Transverse colon (tissue), 4 donors: ENCODE results near the gene SENP7. TPM values are rescaled to one million over a fixed set of nuclear protein-coding genes. Genes with fewer than 3 reads are reported as not detected.
A peak's percentile ranks its signal among the peaks of the same experiment; 100 is the strongest.
"Not testable (repeated sequence)": the region's sequence is repeated elsewhere in the genome, so short reads cannot be mapped to it uniquely, and the experiment has no call there.

Source experiments
- DNase-seq: peaks from one replicate; pipeline ENCODE4 v3.0.0-alpha.2; 2019
- H3K27ac ChIP-seq, 4 donors: fragments of 200-600 bp; sonication (generic); 2 replicates each; pipeline ENCODE4 v1.5.1; 2016 to 2018; ENCODE audit warnings: inconsistent platforms in 4 of 4
- H3K27me3 ChIP-seq: fragments of 200-600 bp; sonication (generic); 2 replicates; pipeline ENCODE4 v1.5.1; 2017; ENCODE audit warnings: inconsistent platforms
- H3K36me3 ChIP-seq, 4 donors: fragments of 200-600 bp; sonication (generic); 2 replicates each; pipeline ENCODE4 v1.5.1; 2017 to 2019; ENCODE audit warnings: inconsistent platforms in 4 of 4
- H3K4me1 ChIP-seq, 4 donors: fragments of 200-600 bp; sonication (generic); 2 replicates each; pipeline ENCODE4 v1.5.1; 2017 to 2020; ENCODE audit warnings: inconsistent platforms in 4 of 4
- H3K4me3 ChIP-seq, 4 donors: fragments of 200-600 bp; sonication (generic); 1 replicate in 1 of 4; 2 replicates in 3 of 4; pipeline versions ENCODE4 v1.5.1 to v1.6.1; 2017 to 2019; ENCODE audit warnings: inconsistent platforms in 4 of 4
- H3K9me3 ChIP-seq, 2 donors: fragments of 200-600 bp; sonication (generic); 2 replicates each; pipeline ENCODE4 v1.5.1; 2017 to 2019; ENCODE audit warnings: inconsistent platforms in 2 of 2
- CTCF ChIP-seq, 5 experiments: fragments of 200-600 bp in 3 of 5; fragments of 450-650 bp in 2 of 5; sonication (generic) in 3 of 5; IDR thresholded peaks; 1 replicate in 2 of 5; 2 replicates in 3 of 5; pipeline ENCODE4 v1.5.1; 2016 to 2017; ENCODE audit warnings: antibody characterized with exemption in 5 of 5, inconsistent platforms in 3 of 5, mild to moderate bottlenecking in 2 of 5, moderate library complexity in 1 of 5
- EP300 ChIP-seq: sonication (generic); formaldehyde crosslinking; IDR thresholded peaks from one replicate; pipeline ENCODE4 v1.6.1; 2017; ENCODE audit warnings: antibody characterized with exemption, low read depth
- POLR2A ChIP-seq: fragments of 450-650 bp; IDR thresholded peaks from one replicate; pipeline ENCODE4 v1.6.1; 2016; ENCODE audit warnings: antibody characterized with exemption, mild to moderate bottlenecking, moderate library complexity
- POLR2AphosphoS5 ChIP-seq, 3 donors: sonication (generic); formaldehyde crosslinking; IDR thresholded peaks; one replicate each; pipeline ENCODE4 v1.6.1; 2016; ENCODE audit warnings: antibody characterized with exemption in 3 of 3
- WGBS, 2 donors: methylation state at CpG; one replicate each; pipeline ENCODE4 v1.1.5; 2018; ENCODE audit warnings: low coverage in 1 of 2; 5-methylcytosine and 5-hydroxymethylcytosine counted together
- in situ Hi-C, 4 donors: fragments of 200-750 bp; cut with MboI; loops; one replicate each; pipeline versions ENCODE4 v1.15.0 to v1.15.1; 2017; ENCODE audit warnings: low sequenced_read_pairs in 3 of 4, low pct_ligation_motif_present in 1 of 4, low pct_unique_long_range_greater_than_20kb in 1 of 4
- intact Hi-C: fragments of 100-400 bp; cut with DNase I; formaldehyde crosslinking; loops from one replicate; pipeline ENCODE4 v1.15.1; 2023; ENCODE audit warnings: low total_unique reads
- total RNA-seq, 4 donors: library from RNA; depleted of rRNA; stranded (reverse); fragments of >200 nt; gene quantifications; one replicate each; pipeline ENCODE4 v1.1.0, GENCODE V29; 2016

The SENP7 gene
- total RNA-seq, 4 donors from 2014 or later = 11.9 to 26.2 (median 20.3) TPM

- intact Hi-C loops = no loop called here
- Histone ChIP-seq H3K36me3 (no peaks in the 10 kb centered on the region), H3K27me3 (no peaks in the 10 kb centered on the region), H3K27ac (no peak within 1 kb of the TSS), H3K4me3 (no peak within 1 kb of the TSS), H3K4me1 (no peaks in the 10 kb centered on the region), H3K9me3 (no peaks in the 10 kb centered on the region)
- no peak for DNase-seq
- 86 to 94% methylated on average over 2 of the region's 2 CpGs for WGBS, 2 donors
- in situ Hi-C loops = no loop called here
- no peak for TF ChIP-seq POLR2A
- TF ChIP-seq CTCF (IDR thresholded peaks at IDR 0.05) = no peak
- TF ChIP-seq EP300 = no peak
- TF ChIP-seq POLR2AphosphoS5 (IDR thresholded peaks at IDR 0.05) = no peak
These were observed 192.5 kb downstream of the SENP7 start, which contains the start of gene IMPG2 for GRCh38 chr3:101320475-101320874. Gene IMPG2 (minus strand): TSS chr3:101320575. CDS start chr3:101320372, 203 bp downstream.

GRCh38 chr3:101319531-101319930 is 193.5 kb downstream of the SENP7 start:
- WGBS, 2 donors = 65 to 73% methylated on average over 3 to 5 of the region's 5 CpGs
- no peaks in the 10 kb centered on the region for H3K36me3 ChIP-seq
- no peak overlapping the region for H3K27ac ChIP-seq
- intact Hi-C loops (no loop called here), in situ Hi-C loops (no loop called here)
- no peaks in the 10 kb centered on the region for H3K4me1 ChIP-seq
- TF ChIP-seq EP300 = no peak
- no peak for TF ChIP-seq POLR2AphosphoS5 (IDR thresholded peaks at IDR 0.05)
- no peak for TF ChIP-seq POLR2A
- no peak for TF ChIP-seq CTCF (IDR thresholded peaks at IDR 0.05)
- no peak overlapping the region for H3K4me3 ChIP-seq
- DNase-seq = no peak
- no peaks in the 10 kb centered on the region for H3K9me3 ChIP-seq
- no peaks in the 10 kb centered on the region for H3K27me3 ChIP-seq

GRCh38 chr3:101312545-101312944 is 200.5 kb downstream of the SENP7 start:
- WGBS, 2 donors = 56 to 57% methylated on average over 2 of the region's 2 CpGs
- in situ Hi-C loops (no loop called here), intact Hi-C loops (no loop called here)
- H3K4me1 ChIP-seq = peaks cover 0 to 27% (median 19%) of the 10 kb centered on the region in 4 donors
- H3K27me3 ChIP-seq = no peaks in the 10 kb centered on the region
- TF ChIP-seq POLR2AphosphoS5 (IDR thresholded peaks at IDR 0.05) (no peak), POLR2A (no peak), EP300 (no peak), CTCF (IDR thresholded peaks at IDR 0.05) (no peak)
- DNase-seq = no peak
- H3K4me3 ChIP-seq = no peak overlapping the region
- H3K9me3 ChIP-seq = peaks cover 6 to 8% of the 10 kb centered on the region in 2 donors
- no peaks in the 10 kb centered on the region for H3K36me3 ChIP-seq
- H3K27ac ChIP-seq = no peak overlapping the region

GRCh38 chr3:101311676-101312075 is 201.3 kb downstream of the SENP7 start:
- no peak overlapping the region for H3K4me3 ChIP-seq
- no peak for TF ChIP-seq POLR2A
- no peaks in the 10 kb centered on the region for H3K36me3 ChIP-seq
- intact Hi-C loops = no loop called here
- H3K4me1 ChIP-seq = peaks cover 0 to 27% (median 19%) of the 10 kb centered on the region in 4 donors
- H3K27ac ChIP-seq = no peak overlapping the region
- DNase-seq = no peak
- no peaks in the 10 kb centered on the region for H3K27me3 ChIP-seq
- in situ Hi-C loops = no loop called here
- peaks cover 6 to 8% of the 10 kb centered on the region in 2 donors for H3K9me3 ChIP-seq
- WGBS, 2 donors = 48 to 59% methylated on average over 2 of the region's 2 CpGs

- in situ Hi-C loops (no loop called here), intact Hi-C loops (no loop called here)
- Histone ChIP-seq H3K9me3 (peaks cover 6 to 8% of the 10 kb centered on the region in 2 donors), H3K4me3 (no peak overlapping the region), H3K4me1 (peaks cover 0 to 27% (median 19%) of the 10 kb centered on the region in 4 donors), H3K27me3 (no peaks in the 10 kb centered on the region), H3K36me3 (no peaks in the 10 kb centered on the region), H3K27ac (peak overlapping the region in 2 of 4 donors; percentile 23 to 31)
- DNase-seq = no peak
- TF ChIP-seq POLR2AphosphoS5 (IDR thresholded peaks at IDR 0.05) = no peak
- no peak for TF ChIP-seq EP300
- TF ChIP-seq CTCF (IDR thresholded peaks at IDR 0.05) = no peak
- no peak for TF ChIP-seq POLR2A
These were observed 202.0 kb downstream of the SENP7 start for GRCh38 chr3:101310978-101311375.

GRCh38 chr3:101308147-101308772 is 204.8 kb downstream of the SENP7 start:
- peaks cover 0 to 26% (median 19%) of the 10 kb centered on the region in 4 donors for H3K4me1 ChIP-seq
- in situ Hi-C loops, DNase-seq, H3K36me3 ChIP-seq, H3K27ac ChIP-seq, H3K9me3 ChIP-seq, H3K4me3 ChIP-seq, intact Hi-C loops, H3K27me3 ChIP-seq: not testable (repeated sequence)
